Esophagus muscularis mucosa (tissue), 3 donors: Measurements from ENCODE around the gene SRGAP3.

ENCODE experiments used
- CTCF ChIP-seq, 3 experiments: fragments of 200-600 bp in 2 of 3; fragments of 450-650 bp in 1 of 3; sonication (generic) in 2 of 3; IDR thresholded peaks; one replicate each; pipeline ENCODE4 v1.5.1; 2017 to 2019; ENCODE audit warnings: antibody characterized with exemption in 3 of 3, mild to moderate bottlenecking in 2 of 3, moderate library complexity in 1 of 3
- EP300 ChIP-seq: sonication (generic); formaldehyde crosslinking; IDR thresholded peaks from one replicate; pipeline ENCODE4 v1.6.1; 2017; ENCODE audit warnings: antibody characterized with exemption

GRCh38 chr3:8993331-8993730 is 256.1 kb downstream of the SRGAP3 start:
- TF ChIP-seq CTCF (IDR thresholded peaks at IDR 0.05) (no peak), EP300 (no peak)
